Measurements from ENCODE around the gene TPST2.
"Not testable (repeated sequence)": the region's sequence is repeated elsewhere in the genome, so short reads cannot be mapped to it uniquely, and the experiment has no call there.

The TPST2 gene

DNA sequence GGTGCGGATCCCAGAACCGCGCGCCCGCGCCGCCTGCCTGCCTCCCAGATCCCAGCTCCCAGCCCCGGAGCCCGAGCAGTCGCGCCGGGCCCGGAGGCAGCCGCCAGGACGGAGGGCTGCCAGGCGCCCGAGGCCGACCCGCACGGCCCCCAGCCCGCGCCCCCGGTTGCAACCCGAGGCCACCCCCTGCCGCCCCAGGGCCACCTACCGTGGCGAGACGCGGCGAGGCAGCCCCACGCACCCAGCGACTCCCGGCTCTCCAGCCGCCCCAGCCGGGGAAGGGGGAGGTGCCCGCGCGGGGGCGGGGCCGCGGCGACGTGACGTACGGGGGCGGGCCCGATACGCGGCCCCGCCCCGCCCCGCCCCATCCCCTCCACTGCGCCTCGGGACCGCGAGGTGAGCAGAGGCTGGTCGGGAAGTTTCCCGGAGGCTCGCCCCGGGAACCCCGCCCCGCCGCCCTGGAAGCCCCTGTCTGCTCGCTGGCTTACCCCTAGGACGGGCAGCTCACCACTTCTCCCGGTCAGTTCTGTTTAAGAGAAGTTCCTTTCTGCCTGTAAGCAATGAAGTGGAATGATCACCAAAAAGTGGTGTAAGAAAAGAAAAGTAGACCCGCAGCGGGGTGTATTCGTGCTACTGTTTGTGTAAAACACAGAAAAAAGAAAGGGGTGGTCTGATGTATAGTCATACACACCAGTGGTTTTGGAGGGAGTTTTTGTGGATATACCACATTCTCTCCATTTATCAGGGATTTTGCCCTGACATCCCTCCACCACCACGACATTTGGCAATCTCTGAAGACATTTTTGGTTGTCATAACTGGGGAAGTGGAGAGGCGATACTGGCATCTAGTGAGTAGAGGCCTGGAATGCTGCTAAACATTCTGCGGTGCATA is at the start of gene TPST2:
Gene TPST2, minus strand, starts transcription at position 288 of the 892 bp plus-strand sequence. CDS start 48,502 bp downstream, outside the sequence.
- FAIRE-seq, result no peak

- FAIRE-seq, result no peak
Measured at GRCh38 chr22:26636296-26636695, 46.4 kb upstream of the TPST2 start.

GRCh38 chr22:26635117-26635516 is 45.2 kb upstream of the TPST2 start:
- no peak for FAIRE-seq

DNA sequence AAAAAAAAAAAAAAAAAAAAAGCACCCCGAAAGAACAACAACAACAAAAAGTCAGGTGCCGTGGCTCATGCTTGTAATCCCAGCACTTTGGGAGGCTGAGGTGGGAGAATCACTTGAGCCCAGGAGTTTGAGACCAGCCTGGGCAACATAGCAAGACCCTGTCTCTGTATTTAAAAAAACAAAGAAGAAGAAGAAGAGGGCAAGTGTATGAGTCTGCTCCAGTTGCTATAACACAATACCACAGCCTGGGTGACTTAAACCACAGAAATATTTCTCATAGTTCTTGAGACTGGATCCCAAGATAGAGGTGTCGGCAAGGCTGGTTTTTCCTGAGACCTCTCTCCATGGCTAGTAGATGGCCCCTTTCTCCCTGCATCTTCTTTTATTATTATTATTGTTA is 44.3 kb upstream of the TPST2 start:
- no peak for FAIRE-seq

GRCh38 chr22:26632422-26633155 is 42.7 kb upstream of the TPST2 start:
- no peak for FAIRE-seq

GRCh38 chr22:26631282-26631681 is 41.4 kb upstream of the TPST2 start:
- no peak for FAIRE-seq

- FAIRE-seq, result no peak
Measured at GRCh38 chr22:26629988-26630761, 40.2 kb upstream of the TPST2 start.

DNA sequence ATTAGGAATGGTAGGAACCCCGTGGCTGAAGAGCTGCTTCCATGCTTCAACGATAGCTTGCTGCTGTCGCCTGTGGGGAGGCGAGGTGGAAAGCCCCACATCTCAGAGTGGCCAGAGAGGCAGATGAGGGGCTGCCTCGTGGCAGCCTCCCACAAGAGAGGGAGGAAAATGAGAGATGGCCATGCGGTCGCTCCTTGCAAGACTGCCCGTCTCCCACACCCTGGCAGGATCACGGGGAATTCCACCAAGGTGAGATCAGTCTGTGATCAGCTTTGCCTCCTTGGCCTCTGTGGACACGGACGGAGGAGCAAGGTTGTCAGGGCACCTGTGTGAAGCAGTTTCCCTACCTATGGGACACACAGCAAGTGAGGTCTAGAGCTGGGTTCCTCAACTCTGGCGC is 34.9 kb upstream of the TPST2 start:
- no peak for FAIRE-seq

- no peak for FAIRE-seq
Measured at GRCh38 chr22:26623984-26624383, 34.1 kb upstream of the TPST2 start.

DNA sequence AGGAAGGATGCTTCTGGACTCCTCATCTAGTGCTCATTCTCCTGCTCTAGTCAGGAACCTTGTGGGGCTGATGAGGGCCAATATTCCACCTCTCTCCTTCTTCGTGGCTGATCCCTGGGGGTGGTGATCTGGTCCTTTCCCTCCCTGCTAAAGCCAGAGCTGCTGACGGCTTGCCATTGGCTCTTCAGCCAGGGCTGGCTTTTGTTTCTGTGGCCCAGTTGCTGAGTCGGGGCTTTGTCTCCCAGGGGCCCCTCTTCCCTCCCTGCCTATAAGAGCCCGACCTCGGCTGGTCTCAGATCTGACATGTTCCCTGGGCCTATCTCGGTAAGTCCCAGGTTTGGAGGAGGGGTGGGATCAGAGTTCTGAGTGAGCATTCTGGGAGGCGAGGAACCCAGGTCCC is 31.7 kb upstream of the TPST2 start, which contains the start of gene CRYBA4:
Gene CRYBA4, plus strand, starts transcription at position 301 of the 400 bp plus-strand sequence. CDS start 634 bp downstream, outside the sequence.
- no peak for FAIRE-seq

GRCh38 chr22:26620197-26620596 is 30.3 kb upstream of the TPST2 start:
- no peak for FAIRE-seq

- FAIRE-seq, result no peak
Measured at GRCh38 chr22:26619510-26619909, 29.6 kb upstream of the TPST2 start.

DNA sequence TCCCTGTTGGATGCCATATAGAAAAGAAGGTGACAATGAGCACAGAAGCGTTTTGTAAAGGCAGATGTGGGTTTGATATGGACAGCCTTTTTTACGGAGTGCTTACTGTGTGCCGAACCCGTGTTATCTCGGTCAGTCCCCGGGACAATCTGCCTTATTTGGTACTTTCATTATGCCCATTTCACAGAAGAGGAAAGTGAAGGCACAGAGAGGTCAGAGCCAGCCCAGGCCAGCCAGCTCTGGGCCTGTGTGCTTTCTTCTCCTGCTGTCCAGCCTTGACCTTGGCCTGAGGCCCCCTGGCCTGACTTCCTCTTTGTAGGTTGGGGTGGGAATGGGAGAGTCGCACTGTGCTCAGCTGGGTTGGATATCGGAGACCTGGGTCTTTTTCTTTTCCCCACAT is 28.5 kb upstream of the TPST2 start:
- no peak for FAIRE-seq

DNA sequence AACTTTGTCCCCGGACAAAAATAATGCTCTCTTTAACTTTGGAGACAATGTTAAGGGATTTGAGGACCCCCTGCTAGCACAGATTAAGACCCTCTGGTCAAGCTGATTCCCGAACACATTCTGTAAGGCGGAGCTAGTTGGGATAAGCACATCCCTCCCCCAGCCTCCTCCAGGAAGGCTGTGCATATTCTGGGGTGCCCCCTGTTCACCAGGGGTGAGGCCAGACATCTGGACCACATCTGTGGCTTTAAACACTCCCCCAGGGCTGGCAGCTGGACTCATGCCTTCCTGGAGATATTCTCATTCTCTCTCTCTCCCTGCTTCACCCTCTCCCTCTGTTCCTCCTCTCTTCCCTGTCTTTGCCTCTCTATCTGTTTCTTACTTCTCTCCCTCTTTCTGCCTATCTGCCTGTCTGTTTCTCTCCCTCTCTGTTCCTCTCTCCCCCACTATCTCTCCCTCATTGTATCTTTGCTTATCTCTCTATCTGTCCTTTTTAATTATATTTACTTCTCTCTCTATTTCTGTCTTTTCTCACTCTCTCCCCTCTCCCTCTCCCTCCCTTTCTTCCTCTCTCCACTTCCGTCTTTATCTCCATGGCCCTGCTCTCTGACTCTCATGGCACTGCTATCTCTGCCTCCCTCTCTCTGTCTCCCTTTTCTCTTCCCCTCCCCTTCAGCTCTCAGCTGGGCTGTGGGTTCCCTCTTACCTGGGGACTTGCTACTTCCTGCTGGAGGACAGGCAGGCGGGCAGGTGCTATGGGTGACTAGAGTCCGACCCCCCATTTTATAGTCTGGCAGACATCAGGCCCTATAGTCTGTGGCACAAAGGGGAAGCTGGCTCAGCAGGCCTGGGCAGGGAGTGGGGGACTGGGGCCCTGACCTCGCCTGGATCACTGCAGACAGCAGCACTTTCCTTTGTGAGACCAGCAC is 27.6 kb upstream of the TPST2 start, which contains the start of gene CRYBB1:
Gene CRYBB1, minus strand, starts transcription at position 757 of the 929 bp plus-strand sequence. CDS start 1,708 bp downstream, outside the sequence.
- no peak for FAIRE-seq

GRCh38 chr22:26616650-26617049 is 26.7 kb upstream of the TPST2 start:
- FAIRE-seq, result no peak

DNA sequence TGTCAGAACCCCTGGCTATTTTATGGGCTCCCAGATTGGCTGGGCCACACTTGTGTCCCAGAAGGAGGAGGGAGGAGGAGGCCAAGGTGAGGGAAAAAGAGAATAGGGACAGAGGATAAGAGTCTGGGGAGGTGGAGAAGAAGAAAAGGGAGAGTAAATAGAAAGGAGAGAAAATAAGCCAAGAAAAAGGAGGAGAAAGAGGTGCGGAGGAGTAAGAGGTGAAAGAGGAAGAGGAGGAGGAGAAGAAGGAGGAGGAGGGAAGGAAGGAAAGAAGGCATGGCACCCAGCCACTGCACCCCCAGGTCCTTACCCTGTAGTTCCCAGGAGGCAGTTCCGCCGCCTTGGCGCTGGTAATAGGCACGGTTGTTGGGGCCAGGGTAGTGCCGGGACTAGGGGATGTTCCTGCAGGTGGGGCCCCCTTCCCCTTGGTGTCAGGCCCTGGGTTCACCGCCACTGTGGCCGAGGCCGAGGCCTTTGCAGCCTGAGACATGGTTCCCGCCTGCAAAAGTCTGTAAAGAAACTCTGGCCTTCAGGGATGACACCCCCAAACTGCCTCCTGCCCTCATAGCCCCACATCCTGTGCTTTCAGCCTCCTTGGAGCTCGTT is 26.0 kb upstream of the TPST2 start:
- no peak for FAIRE-seq

- FAIRE-seq, result no peak
Measured at GRCh38 chr22:26615149-26615548, 25.2 kb upstream of the TPST2 start.

DNA sequence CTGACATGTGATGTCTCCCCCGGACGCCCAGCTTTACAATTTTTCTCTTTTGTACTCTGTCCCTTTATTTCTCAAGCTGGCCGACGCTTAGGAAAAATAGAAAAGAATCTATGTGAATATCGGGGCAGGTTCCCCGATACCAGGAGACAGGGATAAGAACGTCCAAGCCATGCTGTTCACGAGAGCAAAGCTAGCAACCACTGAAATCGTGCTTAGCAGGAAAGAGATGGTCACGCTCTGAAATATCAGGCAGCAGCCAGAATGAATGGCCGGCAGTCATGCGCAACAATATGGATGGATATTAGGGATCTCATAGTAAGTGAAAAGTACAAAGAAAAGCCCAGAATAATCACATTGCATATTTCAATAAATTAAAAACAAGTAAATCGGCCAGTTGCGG is 24.4 kb upstream of the TPST2 start:
- no peak for FAIRE-seq

DNA sequence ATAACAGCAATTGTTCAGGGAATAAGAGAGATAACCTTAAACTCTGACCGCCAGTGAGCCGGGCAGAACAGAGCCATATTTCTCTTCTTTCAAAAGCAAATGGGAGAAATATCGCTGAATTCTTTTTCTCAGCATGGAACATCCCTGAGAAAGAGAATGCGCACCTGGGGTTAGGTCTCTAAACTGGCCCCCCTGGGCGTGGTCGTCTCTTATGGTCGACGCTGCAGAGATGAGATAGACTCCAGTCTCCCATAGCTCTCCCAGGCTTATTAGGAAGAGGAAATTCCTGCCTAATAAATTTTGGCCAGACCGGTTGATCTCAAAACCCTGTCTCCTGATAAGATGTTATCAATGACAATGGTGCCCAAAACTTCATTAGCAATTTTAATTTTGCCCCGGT is 23.8 kb upstream of the TPST2 start:
- FAIRE-seq, result not testable (repeated sequence)

DNA sequence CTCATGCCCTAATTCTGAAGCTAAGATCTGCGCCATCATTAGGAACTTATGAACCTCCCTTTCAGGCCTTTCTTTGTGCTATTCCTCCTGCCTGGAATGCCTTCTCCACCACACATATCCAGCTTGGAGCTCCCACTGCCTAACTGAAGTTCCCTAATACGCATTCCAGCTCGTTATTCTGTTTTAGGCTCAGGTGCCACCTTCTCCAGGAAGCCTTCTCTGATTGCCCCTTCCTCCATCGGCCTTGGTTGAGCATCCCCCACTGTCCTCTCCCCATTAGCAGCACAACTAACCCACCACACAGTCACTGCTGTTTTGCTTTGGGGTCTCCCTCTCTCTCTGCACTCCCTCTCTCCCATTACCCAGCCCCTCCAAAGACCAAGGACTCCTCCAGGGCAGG is 22.7 kb upstream of the TPST2 start:
- FAIRE-seq, result no peak

- FAIRE-seq, result no peak
Measured at GRCh38 chr22:26610996-26611395, 21.1 kb upstream of the TPST2 start.
